SU-DHL-6 (cell line): ENCODE data around the gene FRY.

Source experiments
- EZH2phosphoT487 ChIP-seq: fragments of 200-600 bp; sonication (generic), shearing (Covaris generic); conservative IDR thresholded peaks from 2 replicates; pipeline ENCODE4 v1.6.1; 2018; ENCODE audit warnings: mild to moderate bottlenecking, antibody characterized with exemption, low read length, moderate library complexity, mixed read lengths
- TF ChIP-seq, protein P1 (sequence below): fragments of 200-600 bp; sonication (generic); IDR thresholded peaks from one replicate; pipeline ENCODE4 v1.5.1; 2017; ENCODE audit warnings: antibody characterized with exemption, mild to moderate bottlenecking, low read length, moderate library complexity; ENCODE audit not compliant: insufficient read depth, poor library complexity, severe bottlenecking

DNA sequence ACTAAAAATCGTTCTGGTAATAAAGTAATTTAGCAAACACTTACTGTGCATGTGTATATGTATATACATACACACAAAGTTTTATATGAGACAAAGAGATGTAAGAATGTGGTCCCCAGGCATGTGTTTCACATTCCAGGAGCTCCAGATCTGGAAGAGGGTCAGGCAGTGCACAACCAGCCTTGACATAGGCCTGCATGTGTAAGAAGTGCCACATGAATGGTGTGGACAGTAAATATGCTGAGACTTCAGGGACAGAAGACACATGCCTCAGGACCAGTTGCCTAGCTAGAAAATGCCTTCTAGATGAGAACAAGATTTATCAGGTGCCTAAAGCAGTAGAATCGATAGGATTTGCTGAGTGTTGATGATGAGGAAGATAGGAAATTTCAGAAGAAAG lies 76.4 kb downstream of the FRY start:
- TF ChIP-seq, protein P1, sequence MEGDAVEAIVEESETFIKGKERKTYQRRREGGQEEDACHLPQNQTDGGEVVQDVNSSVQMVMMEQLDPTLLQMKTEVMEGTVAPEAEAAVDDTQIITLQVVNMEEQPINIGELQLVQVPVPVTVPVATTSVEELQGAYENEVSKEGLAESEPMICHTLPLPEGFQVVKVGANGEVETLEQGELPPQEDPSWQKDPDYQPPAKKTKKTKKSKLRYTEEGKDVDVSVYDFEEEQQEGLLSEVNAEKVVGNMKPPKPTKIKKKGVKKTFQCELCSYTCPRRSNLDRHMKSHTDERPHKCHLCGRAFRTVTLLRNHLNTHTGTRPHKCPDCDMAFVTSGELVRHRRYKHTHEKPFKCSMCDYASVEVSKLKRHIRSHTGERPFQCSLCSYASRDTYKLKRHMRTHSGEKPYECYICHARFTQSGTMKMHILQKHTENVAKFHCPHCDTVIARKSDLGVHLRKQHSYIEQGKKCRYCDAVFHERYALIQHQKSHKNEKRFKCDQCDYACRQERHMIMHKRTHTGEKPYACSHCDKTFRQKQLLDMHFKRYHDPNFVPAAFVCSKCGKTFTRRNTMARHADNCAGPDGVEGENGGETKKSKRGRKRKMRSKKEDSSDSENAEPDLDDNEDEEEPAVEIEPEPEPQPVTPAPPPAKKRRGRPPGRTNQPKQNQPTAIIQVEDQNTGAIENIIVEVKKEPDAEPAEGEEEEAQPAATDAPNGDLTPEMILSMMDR = no peak
- TF ChIP-seq EZH2phosphoT487 = no peak
